Skeletal muscle satellite cell (primary cell): ENCODE data around the gene VPS37C.

Source experiments
- H3K27me3 ChIP-seq: 2 replicates; pipeline ENCODE4 v1.7.0; 2013; ENCODE audit warnings: low read length; ENCODE audit not compliant: control insufficient read depth, insufficient read depth
- H3K36me3 ChIP-seq: 2 replicates; pipeline ENCODE4 v1.7.0; 2013; ENCODE audit warnings: mild to moderate bottlenecking, control low read depth, low read length; ENCODE audit not compliant: insufficient read depth
- H3K4me1 ChIP-seq: 2 replicates; pipeline ENCODE4 v1.7.0; 2013; ENCODE audit warnings: low read length; ENCODE audit not compliant: control insufficient read depth, insufficient read depth
- H3K4me2 ChIP-seq: 2 replicates; pipeline ENCODE4 v1.7.0; 2013; ENCODE audit warnings: mild to moderate bottlenecking, low read length
- H3K4me3 ChIP-seq: 2 replicates; pipeline ENCODE4 v1.7.0; 2013; ENCODE audit warnings: low read length
- H3K9ac ChIP-seq: 2 replicates; pipeline ENCODE4 v1.7.0; 2013; ENCODE audit warnings: mild to moderate bottlenecking, low read depth, low read length, moderate library complexity
- H3K9me3 ChIP-seq: replicated peaks from 2 replicates; pipeline ENCODE4 v1.7.0; 2013; ENCODE audit warnings: mild to moderate bottlenecking, control low read depth, low read length

VPS37C gene

GRCh38 chr11:61128947-61129638 is 32.1 kb downstream of the VPS37C start:
- Histone ChIP-seq H3K36me3 (peaks cover 2% of the 10 kb centered on the region), H3K4me3 (no peak overlapping the region), H3K4me2 (peak overlapping the region; percentile 66), H3K9me3 (no peaks in the 10 kb centered on the region), H3K4me1 (peaks cover 24% of the 10 kb centered on the region), H3K9ac (no peak overlapping the region), H3K27me3 (peaks cover 16% of the 10 kb centered on the region)

GRCh38 chr11:61127991-61128390 is 33.2 kb downstream of the VPS37C start:
- Histone ChIP-seq H3K27me3 (peaks cover 16% of the 10 kb centered on the region), H3K9me3 (no peaks in the 10 kb centered on the region), H3K9ac (no peak overlapping the region), H3K4me3 (no peak overlapping the region), H3K4me2 (no peak overlapping the region), H3K36me3 (peaks cover 2% of the 10 kb centered on the region), H3K4me1 (peaks cover 24% of the 10 kb centered on the region)

GRCh38 chr11:61126256-61126655 is 35.0 kb downstream of the VPS37C start:
- H3K27me3 ChIP-seq = peaks cover 18% of the 10 kb centered on the region
- no peak overlapping the region for H3K4me3 ChIP-seq
- H3K36me3 ChIP-seq = no peaks in the 10 kb centered on the region
- peak overlapping the region; percentile 19 for H3K4me2 ChIP-seq
- no peaks in the 10 kb centered on the region for H3K9me3 ChIP-seq
- peaks cover 21% of the 10 kb centered on the region for H3K4me1 ChIP-seq
- no peak overlapping the region for H3K9ac ChIP-seq

- H3K4me3 ChIP-seq = no peak overlapping the region
- H3K9ac ChIP-seq = no peak overlapping the region
- H3K9me3 ChIP-seq = no peaks in the 10 kb centered on the region
- peaks cover 23% of the 10 kb centered on the region for H3K27me3 ChIP-seq
- H3K4me2 ChIP-seq = no peak overlapping the region
- no peaks in the 10 kb centered on the region for H3K36me3 ChIP-seq
- H3K4me1 ChIP-seq = peaks cover 12% of the 10 kb centered on the region
Measured at GRCh38 chr11:61125310-61125684, 35.9 kb downstream of the VPS37C start.

- Histone ChIP-seq H3K4me2 (no peak overlapping the region), H3K4me1 (peaks cover 7% of the 10 kb centered on the region), H3K27me3 (peaks cover 27% of the 10 kb centered on the region), H3K9ac (no peak overlapping the region), H3K9me3 (no peaks in the 10 kb centered on the region), H3K36me3 (no peaks in the 10 kb centered on the region), H3K4me3 (no peak overlapping the region)
Measured at GRCh38 chr11:61124574-61125309, 36.5 kb downstream of the VPS37C start.

- Histone ChIP-seq H3K4me1 (no peaks in the 10 kb centered on the region), H3K9ac (no peak overlapping the region), H3K4me2 (no peak overlapping the region), H3K36me3 (no peaks in the 10 kb centered on the region), H3K9me3 (no peaks in the 10 kb centered on the region), H3K4me3 (no peak overlapping the region), H3K27me3 (peaks cover 32% of the 10 kb centered on the region)
Measured at GRCh38 chr11:61123775-61124571, 37.3 kb downstream of the VPS37C start.

- H3K9me3 ChIP-seq = no peaks in the 10 kb centered on the region
- no peak overlapping the region for H3K4me2 ChIP-seq
- no peaks in the 10 kb centered on the region for H3K36me3 ChIP-seq
- H3K9ac ChIP-seq = no peak overlapping the region
- H3K4me1 ChIP-seq = no peaks in the 10 kb centered on the region
- peaks cover 40% of the 10 kb centered on the region for H3K27me3 ChIP-seq
- H3K4me3 ChIP-seq = no peak overlapping the region
Measured at GRCh38 chr11:61122761-61123160, 38.5 kb downstream of the VPS37C start.

- no peak overlapping the region for H3K9ac ChIP-seq
- H3K9me3 ChIP-seq = no peaks in the 10 kb centered on the region
- H3K4me2 ChIP-seq = no peak overlapping the region
- no peaks in the 10 kb centered on the region for H3K4me1 ChIP-seq
- H3K4me3 ChIP-seq = no peak overlapping the region
- H3K36me3 ChIP-seq = no peaks in the 10 kb centered on the region
- H3K27me3 ChIP-seq = peaks cover 40% of the 10 kb centered on the region
Measured at GRCh38 chr11:61121917-61122316, 39.3 kb downstream of the VPS37C start.

- H3K9ac ChIP-seq = no peak overlapping the region
- H3K4me2 ChIP-seq = no peak overlapping the region
- H3K4me3 ChIP-seq = no peak overlapping the region
- H3K27me3 ChIP-seq = peaks cover 36% of the 10 kb centered on the region
- no peaks in the 10 kb centered on the region for H3K4me1 ChIP-seq
- no peaks in the 10 kb centered on the region for H3K36me3 ChIP-seq
- H3K9me3 ChIP-seq = no peaks in the 10 kb centered on the region
Measured at GRCh38 chr11:61121192-61121831, 39.9 kb downstream of the VPS37C start.

GRCh38 chr11:61120706-61121191 is 40.5 kb downstream of the VPS37C start:
- Histone ChIP-seq H3K4me1 (no peaks in the 10 kb centered on the region), H3K4me2 (no peak overlapping the region), H3K9ac (no peak overlapping the region), H3K9me3 (no peaks in the 10 kb centered on the region), H3K4me3 (no peak overlapping the region), H3K36me3 (no peaks in the 10 kb centered on the region), H3K27me3 (peaks cover 31% of the 10 kb centered on the region)

GRCh38 chr11:61120099-61120705 is 41.0 kb downstream of the VPS37C start:
- H3K9me3 ChIP-seq = no peaks in the 10 kb centered on the region
- H3K27me3 ChIP-seq = peaks cover 27% of the 10 kb centered on the region
- no peak overlapping the region for H3K4me2 ChIP-seq
- H3K36me3 ChIP-seq = no peaks in the 10 kb centered on the region
- no peaks in the 10 kb centered on the region for H3K4me1 ChIP-seq
- no peak overlapping the region for H3K4me3 ChIP-seq
- H3K9ac ChIP-seq = no peak overlapping the region
